HUES6 (cell line): ENCODE measurements around the gene ZNF474.

Experiments used
- H3K27ac ChIP-seq: 2 replicates; pipeline ENCODE4 v1.7.0; 2013; ENCODE audit warnings: low read depth, mild to moderate bottlenecking, low read length, inconsistent platforms
- H3K27me3 ChIP-seq: 2 replicates; pipeline ENCODE4 v1.6.1; 2013; ENCODE audit warnings: low read length; ENCODE audit not compliant: control insufficient read depth, insufficient read depth
- H3K36me3 ChIP-seq: 2 replicates; pipeline ENCODE4 v1.6.1; 2013; ENCODE audit warnings: low read length; ENCODE audit not compliant: control insufficient read depth, insufficient read depth
- H3K4me1 ChIP-seq: 2 replicates; pipeline ENCODE4 v1.6.1; 2013; ENCODE audit warnings: low read length; ENCODE audit not compliant: control insufficient read depth, insufficient read depth
- H3K4me3 ChIP-seq: 2 replicates; pipeline ENCODE4 v1.5.1; 2013; ENCODE audit warnings: low read depth, low read length
- H3K9ac ChIP-seq: one replicate; pipeline ENCODE4 v1.6.1; 2013; ENCODE audit warnings: mild to moderate bottlenecking, low read length
- H3K9me3 ChIP-seq: 2 replicates; pipeline ENCODE4 v1.6.1; 2013; ENCODE audit warnings: low read depth, low read length; ENCODE audit not compliant: control insufficient read depth, insufficient read depth

ZNF474 gene

DNA sequence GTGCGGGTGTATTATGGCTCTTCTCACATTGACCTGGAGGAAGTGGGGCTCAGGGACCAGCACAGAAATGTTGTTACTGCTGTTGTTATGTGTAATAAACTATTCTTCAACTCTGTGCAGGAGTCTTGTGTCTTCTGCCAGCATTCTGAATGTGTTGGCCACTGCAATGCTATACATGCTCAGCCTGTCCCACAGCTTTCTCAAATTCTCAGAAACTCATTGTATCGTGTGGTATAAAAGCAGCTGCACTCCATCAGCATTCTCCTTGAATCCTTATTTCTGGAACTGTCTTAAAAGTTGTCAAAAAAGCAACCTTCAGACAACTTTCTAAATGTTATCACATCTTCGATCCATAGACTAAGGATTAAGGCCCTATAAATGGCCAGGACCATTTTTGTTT, 72.0 kb downstream of the ZNF474 start:
- no peak overlapping the region for H3K4me3 ChIP-seq
- no peaks in the 10 kb centered on the region for H3K27me3 ChIP-seq
- no peaks in the 10 kb centered on the region for H3K36me3 ChIP-seq
- H3K27ac ChIP-seq = no peak overlapping the region
- H3K4me1 ChIP-seq = no peaks in the 10 kb centered on the region
- H3K9me3 ChIP-seq = no peaks in the 10 kb centered on the region
- no peak overlapping the region for H3K9ac ChIP-seq

DNA sequence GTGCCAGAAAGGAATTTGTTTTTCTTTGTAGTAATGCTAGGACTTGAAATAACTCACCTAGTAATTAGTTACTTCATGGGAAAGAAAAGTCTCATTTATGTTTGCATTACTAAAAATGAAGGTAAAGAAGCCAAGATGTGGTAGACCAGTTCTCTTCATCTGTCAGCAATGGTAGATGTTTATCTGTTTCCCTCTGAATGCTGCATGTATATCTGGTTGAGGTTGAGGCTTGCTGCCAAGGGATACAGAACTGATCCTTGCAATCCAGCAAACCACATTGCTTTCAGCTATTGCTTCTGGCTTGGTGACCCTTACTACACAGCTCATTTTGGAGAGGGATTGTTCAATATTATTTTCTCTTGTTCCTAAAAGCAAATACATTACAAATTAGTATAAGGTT, 73.6 kb downstream of the ZNF474 start:
- Histone ChIP-seq H3K4me3 (no peak overlapping the region), H3K27me3 (no peaks in the 10 kb centered on the region), H3K36me3 (no peaks in the 10 kb centered on the region), H3K9ac (no peak overlapping the region), H3K4me1 (no peaks in the 10 kb centered on the region), H3K9me3 (no peaks in the 10 kb centered on the region), H3K27ac (no peak overlapping the region)
